CD4-positive, alpha-beta T cell treated with Interleukin-2 at 100 ng/mL for 4 hours (primary cell): ENCODE results near the gene KRT3.

Source experiments
- DNase-seq: peaks from one replicate; pipeline ENCODE4 v3.0.0-alpha.2; 2020; ENCODE audit warnings: low spot score

Gene KRT3

GRCh38 chr12:52813885-52814709, 18.2 kb upstream of the KRT3 start, which contains the start of gene KRT4:
Gene KRT4 (minus strand): TSS chr12:52814116. CDS start chr12:52814058, 58 bp downstream.
- DNase-seq: no peak

GRCh38 chr12:52813203-52813819, 17.4 kb upstream of the KRT3 start:
- no peak for DNase-seq

GRCh38 chr12:52812749-52813148, 16.8 kb upstream of the KRT3 start:
- no peak for DNase-seq

GRCh38 chr12:52812073-52812400, 16.1 kb upstream of the KRT3 start:
- DNase-seq: no peak

- no peak for DNase-seq
Observed at GRCh38 chr12:52811191-52812072, 15.5 kb upstream of the KRT3 start.

GRCh38 chr12:52810554-52810953, 14.6 kb upstream of the KRT3 start:
- DNase-seq: no peak

- no peak for DNase-seq
Observed at GRCh38 chr12:52809166-52809565, 13.2 kb upstream of the KRT3 start.

GRCh38 chr12:52808573-52809160, 12.8 kb upstream of the KRT3 start:
- DNase-seq: no peak

GRCh38 chr12:52807544-52808470, 11.9 kb upstream of the KRT3 start:
- no peak for DNase-seq

- DNase-seq: no peak
Observed at GRCh38 chr12:52806821-52807543, 11.1 kb upstream of the KRT3 start.

GRCh38 chr12:52806169-52806811, 10.4 kb upstream of the KRT3 start:
- no peak for DNase-seq

- no peak for DNase-seq
Observed at GRCh38 chr12:52805739-52806138, 9.8 kb upstream of the KRT3 start.

GRCh38 chr12:52805000-52805399, 9.1 kb upstream of the KRT3 start:
- DNase-seq: no peak

GRCh38 chr12:52802442-52802841, 6.5 kb upstream of the KRT3 start:
- DNase-seq: no peak

GRCh38 chr12:52801773-52802172, 5.9 kb upstream of the KRT3 start:
- DNase-seq: no peak

- no peak for DNase-seq
Observed at GRCh38 chr12:52800259-52800917, 4.5 kb upstream of the KRT3 start.

GRCh38 chr12:52799505-52800211, 3.7 kb upstream of the KRT3 start:
- no peak for DNase-seq

GRCh38 chr12:52798671-52799504, 3.0 kb upstream of the KRT3 start:
- no peak for DNase-seq
